H1 (cell line): ENCODE data around the gene EYA4. TPM values are rescaled to one million over a fixed set of nuclear protein-coding genes. Genes with fewer than 3 reads are reported as not detected.

ENCODE experiments used
- CTCF ChIA-PET: fragments of 300-600 bp; sonication (Branson Sonifier 250); formaldehyde crosslinking; loops from one replicate; lab custom pipeline; 2021; ENCODE audit not compliant: partially characterized antibody; lab: Charles Lee
- POLR2A ChIA-PET: fragments of 300-600 bp; sonication (Branson Sonifier 250); formaldehyde crosslinking; loops from one replicate; lab custom pipeline; 2021; ENCODE audit warnings: inconsistent platforms; ENCODE audit not compliant: partially characterized antibody; lab: Charles Lee
- DNase-seq, 2 experiments: peaks; one replicate each; pipeline versions ENCODE4 v3.0.0 to v3.0.0-alpha.2; 2010 to 2022; ENCODE audit warnings: low spot score in 2 of 2, low read depth in 1 of 2, mixed read lengths in 1 of 2
- FAIRE-seq: peaks from 2 replicates; lab custom pipeline; 2011; peaks lifted over from hg19 to GRCh38; lab: Jason Lieb, UNC
- H2AFZ ChIP-seq: 2 replicates; pipeline ENCODE4 v1.8.1; 2012; ENCODE audit warnings: low read length, inconsistent platforms
- H2AK5ac ChIP-seq: 2 replicates; pipeline ENCODE4 v1.6.1; 2013; ENCODE audit warnings: low read depth, low read length
- H2BK120ac ChIP-seq: replicated peaks from 2 replicates; pipeline ENCODE3; 2013; ENCODE audit warnings: low read depth, low read length, inconsistent platforms
- H2BK12ac ChIP-seq: 2 replicates; pipeline ENCODE4 v1.6.1; 2013; ENCODE audit warnings: low read depth, low read length
- H2BK15ac ChIP-seq: 2 replicates; pipeline ENCODE4 v1.6.1; 2013; ENCODE audit warnings: low read length
- H2BK20ac ChIP-seq: 2 replicates; pipeline ENCODE4 v1.6.1; 2013; ENCODE audit warnings: low read length
- H2BK5ac ChIP-seq: 2 replicates; pipeline ENCODE4 v1.6.1; 2013; ENCODE audit warnings: low read depth, low read length
- H3K14ac ChIP-seq: 2 replicates; pipeline ENCODE4 v1.6.1; 2013; ENCODE audit warnings: inconsistent platforms; ENCODE audit not compliant: insufficient read length
- H3K18ac ChIP-seq: 2 replicates; pipeline ENCODE4 v1.6.1; 2013; ENCODE audit warnings: low read length; ENCODE audit errors: extremely low read depth
- H3K23ac ChIP-seq: 2 replicates; pipeline ENCODE4 v1.6.1; 2013; ENCODE audit warnings: inconsistent platforms; ENCODE audit not compliant: insufficient read length
- H3K23me2 ChIP-seq: 2 replicates; pipeline ENCODE4 v1.6.1; 2013; ENCODE audit warnings: low read depth, low read length
- H3K27ac ChIP-seq: 2 replicates; pipeline ENCODE4 v1.6.1; 2011; ENCODE audit warnings: low read depth, low read length, inconsistent platforms
- H3K27me3 ChIP-seq, 4 experiments: replicated peaks in 1 of 4; 1 replicate in 1 of 4; 2 replicates in 3 of 4; pipeline versions ENCODE4 v1.6.1 to v1.8.1; 2011 to 2013; ENCODE audit warnings: low read length in 3 of 4, mild to moderate bottlenecking in 3 of 4, inconsistent platforms in 2 of 4, mixed read lengths in 2 of 4, moderate library complexity in 1 of 4; ENCODE audit not compliant: control insufficient read depth in 3 of 4, insufficient read depth in 3 of 4; ENCODE audit errors: extremely low read depth in 1 of 4
- H3K36me3 ChIP-seq, 4 experiments: 2 replicates each; pipeline versions ENCODE4 v1.6.1 to v1.8.1; 2011 to 2013; ENCODE audit warnings: mild to moderate bottlenecking in 4 of 4, low read length in 3 of 4, moderate library complexity in 2 of 4, control low read depth in 1 of 4, inconsistent platforms in 1 of 4; ENCODE audit not compliant: insufficient read depth in 4 of 4, control insufficient read depth in 2 of 4
- H3K4ac ChIP-seq: replicated peaks from 2 replicates; pipeline ENCODE3; 2013; ENCODE audit warnings: low read length, low read depth, mixed read lengths, inconsistent platforms; ENCODE audit not compliant: insufficient read length
- H3K4me1 ChIP-seq, 4 experiments: replicated peaks in 1 of 4; 1 replicate in 1 of 4; 2 replicates in 3 of 4; pipeline versions ENCODE4 v1.6.1 to v1.8.1; 2011 to 2013; ENCODE audit warnings: low read length in 3 of 4, inconsistent platforms in 2 of 4, mixed read lengths in 1 of 4; ENCODE audit not compliant: insufficient read depth in 4 of 4, control insufficient read depth in 3 of 4
- H3K4me2 ChIP-seq, 2 experiments: 2 replicates each; pipeline versions ENCODE4 v1.6.1 to v1.8.1; 2011 to 2013; ENCODE audit warnings: low read depth in 2 of 2, low read length in 2 of 2, control low read depth in 1 of 2, inconsistent platforms in 1 of 2, mild to moderate bottlenecking in 1 of 2; ENCODE audit not compliant: insufficient read depth in 1 of 2
- H3K4me3 ChIP-seq, 4 experiments: fragments of 200-600, 300-600 bp in 1 of 4; sonication (generic), shearing (Covaris generic), sonication (Bioruptor Twin) in 1 of 4; 2 replicates each; pipeline versions ENCODE4 v1.5.1 to v1.8.1; 2011 to 2016; ENCODE audit warnings: low read length in 4 of 4, low read depth in 3 of 4, control low read depth in 2 of 4, inconsistent platforms in 2 of 4, mild to moderate bottlenecking in 2 of 4, mixed read lengths in 1 of 4, moderate library complexity in 1 of 4; ENCODE audit not compliant: insufficient read depth in 2 of 4; ENCODE audit errors: extremely low read depth in 1 of 4
- H3K56ac ChIP-seq: replicated peaks from 2 replicates; pipeline ENCODE3; 2013; ENCODE audit warnings: low read depth, mild to moderate bottlenecking, mixed read lengths, low read length, inconsistent platforms; ENCODE audit not compliant: insufficient read length
- H3K79me1 ChIP-seq: 2 replicates; pipeline ENCODE4 v1.6.1; 2013; ENCODE audit warnings: low read depth, low read length, control low read depth
- H3K79me2 ChIP-seq, 2 experiments: 2 replicates each; pipeline versions ENCODE4 v1.6.1 to v1.8.1; 2012 to 2013; ENCODE audit warnings: low read length in 2 of 2, mild to moderate bottlenecking in 2 of 2, inconsistent platforms in 1 of 2; ENCODE audit not compliant: insufficient read depth in 2 of 2, control insufficient read depth in 1 of 2
- H3K9ac ChIP-seq, 4 experiments: replicated peaks in 1 of 4; 1 replicate in 1 of 4; 2 replicates in 3 of 4; pipeline versions ENCODE4 v1.6.1 to v1.8.1; 2011 to 2013; ENCODE audit warnings: low read depth in 3 of 4, low read length in 3 of 4, control low read depth in 2 of 4, mild to moderate bottlenecking in 2 of 4, moderate library complexity in 2 of 4, inconsistent platforms in 1 of 4; ENCODE audit errors: extremely low read depth in 1 of 4
- H3K9me3 ChIP-seq, 2 experiments: 2 replicates each; pipeline versions ENCODE4 v1.6.1 to v1.8.1; 2012 to 2013; ENCODE audit warnings: mild to moderate bottlenecking in 2 of 2, moderate library complexity in 2 of 2, control low read depth in 1 of 2, inconsistent platforms in 1 of 2, low read depth in 1 of 2, low read length in 1 of 2, mixed read lengths in 1 of 2; ENCODE audit not compliant: insufficient read depth in 2 of 2
- H4K20me1 ChIP-seq, 2 experiments: replicated peaks in 1 of 2; 2 replicates each; pipeline versions ENCODE3 to v1.8.1; 2011 to 2013; ENCODE audit warnings: inconsistent platforms in 2 of 2, low read length in 2 of 2, mild to moderate bottlenecking in 1 of 2; ENCODE audit not compliant: insufficient read depth in 2 of 2, control insufficient read depth in 1 of 2
- H4K5ac ChIP-seq: 2 replicates; pipeline ENCODE4 v1.6.1; 2013; ENCODE audit warnings: low read length, low read depth, mixed read lengths, inconsistent platforms; ENCODE audit not compliant: insufficient read length
- H4K8ac ChIP-seq: 2 replicates; pipeline ENCODE4 v1.8.0; 2013; ENCODE audit warnings: mild to moderate bottlenecking, moderate library complexity, low read length, inconsistent platforms; ENCODE audit not compliant: insufficient read depth; ENCODE audit errors: extremely low read depth
- H4K91ac ChIP-seq: replicated peaks from 2 replicates; pipeline ENCODE3; 2013; ENCODE audit warnings: low read length, mixed read lengths, inconsistent platforms; ENCODE audit not compliant: insufficient read length
- CTBP2 ChIP-seq: IDR thresholded peaks from 2 replicates; pipeline ENCODE4 v1.7.0; 2011; ENCODE audit warnings: borderline replicate concordance, mild to moderate bottlenecking, moderate library complexity, mixed read lengths, low read length; ENCODE audit not compliant: insufficient read depth, insufficient read length
- EP300 ChIP-seq, 2 experiments: IDR thresholded peaks; 1 replicate in 1 of 2; 2 replicates in 1 of 2; pipeline ENCODE4 v1.6.1; 2011 to 2012; ENCODE audit warnings: low read depth in 2 of 2, low read length in 2 of 2, mild to moderate bottlenecking in 2 of 2, borderline replicate concordance in 1 of 2, inconsistent platforms in 1 of 2, moderate library complexity in 1 of 2
- EZH2 ChIP-seq: fragments of 200-600 bp; sonication (generic); IDR thresholded peaks from 2 replicates; pipeline ENCODE4 v1.7.1; 2012; ENCODE audit warnings: low read depth, mild to moderate bottlenecking, moderate library complexity, low read length, inconsistent platforms; ENCODE audit not compliant: severe bottlenecking
- MAX ChIP-seq: IDR thresholded peaks from 2 replicates; pipeline ENCODE4 v1.6.1; 2012; ENCODE audit warnings: inconsistent platforms
- RNF2 ChIP-seq: fragments of 200-900, 300-1000 bp; sonication (generic); IDR thresholded peaks from 2 replicates; pipeline ENCODE4 v1.7.1; 2016; ENCODE audit warnings: borderline replicate concordance, low read depth, mild to moderate bottlenecking, antibody characterized with exemption, low read length; ENCODE audit not compliant: poor library complexity, severe bottlenecking; ENCODE audit errors: missing control alignments
- SIN3A ChIP-seq, 2 experiments: IDR thresholded peaks in 1 of 2; conservative IDR thresholded peaks in 1 of 2; 2 replicates each; pipeline ENCODE4 v1.6.1; 2011 to 2012; ENCODE audit warnings: low read length in 2 of 2, improper control_type of control experiment in 1 of 2, low read depth in 1 of 2, mild to moderate bottlenecking in 1 of 2
- SRF ChIP-seq: IDR thresholded peaks from 2 replicates; pipeline ENCODE4 v1.6.1; 2011; ENCODE audit warnings: mild to moderate bottlenecking, low read depth, low read length, moderate library complexity
- SUZ12 ChIP-seq: fragments of 200-600 bp; sonication (generic); IDR thresholded peaks from 2 replicates; pipeline ENCODE4 v1.6.1; 2012; ENCODE audit warnings: mild to moderate bottlenecking, inconsistent platforms, low read length, moderate library complexity, mixed read lengths
- WGBS, 2 experiments: shearing (Covaris generic) in 1 of 2; methylation state at CpG; one replicate each; pipeline versions ENCODE4 v1.1.6 to v1.1.7; 2013 to 2015; ENCODE audit warnings: low lambda C conversion rate in 2 of 2, mixed read lengths in 2 of 2, inconsistent platforms in 1 of 2, low coverage in 1 of 2, missing lambda C conversion rate in 1 of 2; ENCODE audit not compliant: insufficient replicate concordance in 2 of 2, insufficient coverage in 1 of 2, insufficient read length in 1 of 2; ENCODE audit errors: extremely low coverage in 1 of 2, missing lambda C conversion rate in 1 of 2; 5-methylcytosine and 5-hydroxymethylcytosine counted together
- polyA plus RNA-seq, 7 experiments: library from polyadenylated mRNA; depleted of rRNA in 3 of 7; stranded (reverse) in 5 of 7; unstranded in 2 of 7; fragments of >200 nt in 5 of 7; fragments of 200-250 nt in 2 of 7; gene quantifications; 1 replicate in 5 of 7; 2 replicates in 1 of 7; 4 replicates in 1 of 7; pipeline versions ENCODE4 v1.2.1 to v1.2.3, GENCODE V29; 2011 to 2013; ENCODE audit warnings: missing spikeins in 2 of 7, mixed read lengths in 2 of 7
- total RNA-seq: library from RNA; stranded (reverse); fragmentation: NEBNext Ultra II Directional; extraction: Animal tissue kit (Norgen Biotek cat#: 25700); gene quantifications from 2 replicates; pipeline ENCODE4 v1.2.1, GENCODE V29; 2021

EYA4 gene
- total and polyA plus RNA-seq, 2 of the 8 experiments (the other 6 are each of a cell fraction or from before 2014, with no cell fraction given) = 0.06 to 0.17 TPM

GRCh38 chr6:133242637-133243585, 1.8 kb downstream of the EYA4 start:
- Histone ChIP-seq H3K36me3 (no peaks in the 10 kb centered on the region), H3K23ac (no peak overlapping the region), H3K4ac (no peak overlapping the region), H2AK5ac (no peak overlapping the region), H3K4me3 (peak overlapping the region; percentile 54 to 73 (median 59); a peak in 7 of 8 replicates), H2BK120ac (no peak overlapping the region), H2AFZ (peak overlapping the region; percentile 84), H3K27me3 (peaks cover 29 to 67% (median 45%) of the 10 kb centered on the region in 4 experiments), H2BK15ac (no peak overlapping the region), H2BK20ac (no peak overlapping the region), H4K5ac (no peak overlapping the region), H3K23me2 (peaks cover 19% of the 10 kb centered on the region), H3K4me2 (peak overlapping the region; percentile 82 to 96), H3K14ac (no peak overlapping the region), H2BK12ac (no peak overlapping the region), H3K56ac (no peak overlapping the region), H2BK5ac (no peak overlapping the region), H3K9me3 (no peaks in the 10 kb centered on the region), H3K27ac (no peak overlapping the region), H3K79me1 (no peaks in the 10 kb centered on the region), H3K4me1 (peaks cover 0 to 10% (median 0%) of the 10 kb centered on the region in 4 experiments; a peak in 3 of 7 replicates), H3K18ac (no peak overlapping the region; the same call in 1 of the 2 replicates), H3K79me2 (no peaks in the 10 kb centered on the region), H4K91ac (no peak overlapping the region), H3K9ac (no peak overlapping the region), H4K20me1 (peaks cover 0 to 5% of the 10 kb centered on the region in 2 experiments), H4K8ac (no peak overlapping the region)
- peak in 1 of 2 experiments; percentile 59 for DNase-seq
- WGBS, 2 experiments = 3% methylated on average over 36 of the region's 36 CpGs; no CpG with 5 or more reads in 1 of the 2 experiments
- POLR2A ChIA-PET = interaction anchor here (1.0 kb wide), 1 partner anchor 423 kb away, joined by 3 read pairs; no protein-coding TSS in a partner anchor
- no peak for FAIRE-seq
- peak; percentile 63 for TF ChIP-seq CTBP2
- TF ChIP-seq SRF = no peak
- 0 out of 4 replicates have a peak, but pooled peaks of 1 of the 2 experiments have one; percentile 35 for TF ChIP-seq SIN3A (conservative IDR thresholded peaks at IDR 0.05 in 1 of 2, IDR thresholded peaks at IDR 0.05 in 1 of 2; ENCODE audit: low read depth in 1 of 2, low read length in 2 of 2)
- TF ChIP-seq MAX = peak; percentile 41; the same call in 1 of the 2 replicates
- peak; percentile 57 for TF ChIP-seq RNF2
- TF ChIP-seq EP300 (IDR thresholded peaks at IDR 0.05; ENCODE audit: borderline replicate concordance in 1 of 2, low read depth in 2 of 2, low read length in 2 of 2) = no peak
- TF ChIP-seq EZH2 = peak; percentile 85
- TF ChIP-seq SUZ12 = peak; percentile 64; the same call in 1 of the 2 replicates
- CTCF ChIA-PET = no interaction called here
